GM23338 (cell line): ENCODE results near the gene YWHAB. TPM values are rescaled to one million over a fixed set of nuclear protein-coding genes. Genes with fewer than 3 reads are reported as not detected.

Experiments used
- ATAC-seq: fragments of 200-7000 bp; cut with Tn5 transposase; 3 replicates; pipeline ENCODE4 v1.9.1; 2020
- DNase-seq: peaks from one replicate; pipeline ENCODE4 v3.0.0-alpha.2; 2015; ENCODE audit warnings: low spot score
- H2AFZ ChIP-seq: fragments of 200-600 bp; sonication (generic); 2 replicates; pipeline ENCODE4 v1.8.0; 2016; ENCODE audit warnings: antibody characterized with exemption, mild to moderate bottlenecking, moderate library complexity
- H3F3A ChIP-seq: fragments of 200-600 bp; sonication (generic); replicated peaks from 2 replicates; pipeline ENCODE4 v1.8.0; 2017; ENCODE audit warnings: antibody characterized with exemption, mixed run types, low read depth
- H3K27ac ChIP-seq: fragments of 200-600 bp; sonication (generic); 2 replicates; pipeline ENCODE4 v1.6.1; 2016; ENCODE audit warnings: low read depth
- H3K27me3 ChIP-seq: fragments of 200-600 bp; sonication (generic); 2 replicates; pipeline ENCODE4 v1.8.0; 2016; ENCODE audit warnings: mild to moderate bottlenecking, mixed run types, moderate library complexity; ENCODE audit not compliant: insufficient read depth
- H3K36me3 ChIP-seq: fragments of 200-600 bp; sonication (generic); 2 replicates; pipeline ENCODE4 v1.8.0; 2016; ENCODE audit warnings: mild to moderate bottlenecking; ENCODE audit not compliant: insufficient read depth
- H3K4me1 ChIP-seq: fragments of 200-600 bp; sonication (generic); 2 replicates; pipeline ENCODE4 v1.8.0; 2016; ENCODE audit warnings: mild to moderate bottlenecking, moderate library complexity; ENCODE audit not compliant: insufficient read depth
- H3K4me2 ChIP-seq: fragments of 200-600 bp; sonication (generic); 2 replicates; pipeline ENCODE4 v1.7.1; 2017; ENCODE audit warnings: mixed run types
- H3K4me3 ChIP-seq: fragments of 200-600 bp; sonication (generic); 2 replicates; pipeline ENCODE4 v1.6.1; 2016; ENCODE audit warnings: mixed run types
- H3K79me2 ChIP-seq: fragments of 200-600 bp; sonication (generic); replicated peaks from 2 replicates; pipeline ENCODE4 v1.8.0; 2017; ENCODE audit warnings: mild to moderate bottlenecking; ENCODE audit not compliant: insufficient read depth
- H3K9me2 ChIP-seq: fragments of 200-600 bp; sonication (generic); 2 replicates; pipeline ENCODE4 v1.8.0; 2017; ENCODE audit not compliant: insufficient read depth
- H4K20me1 ChIP-seq: fragments of 200-600 bp; sonication (generic); replicated peaks from 2 replicates; pipeline ENCODE4 v1.8.0; 2017; ENCODE audit warnings: mild to moderate bottlenecking; ENCODE audit not compliant: insufficient read depth
- H3K27ac Mint-ChIP-seq: 2 replicates; pipeline ENCODE4 v1.8.0; 2020; ENCODE audit warnings: inconsistent platforms, mild to moderate bottlenecking, moderate library complexity, mixed read lengths
- H3K27me3 Mint-ChIP-seq: 3 replicates; pipeline ENCODE4 v1.8.0; 2022; ENCODE audit warnings: low read depth, mild to moderate bottlenecking, moderate library complexity, mixed read lengths, inconsistent platforms; ENCODE audit not compliant: insufficient read depth, poor library complexity
- H3K36me3 Mint-ChIP-seq: 3 replicates; pipeline ENCODE4 v1.8.0; 2021; ENCODE audit warnings: low read depth, mild to moderate bottlenecking, inconsistent platforms, moderate library complexity, mixed read lengths
- H3K4me1 Mint-ChIP-seq: 3 replicates; pipeline ENCODE4 v1.8.0; 2020; ENCODE audit warnings: mild to moderate bottlenecking, inconsistent platforms, mixed read lengths
- H3K4me3 Mint-ChIP-seq: 3 replicates; pipeline ENCODE4 v1.8.0; 2021; ENCODE audit warnings: moderate library complexity, mild to moderate bottlenecking, inconsistent platforms, mixed read lengths
- H3K9me3 Mint-ChIP-seq: 3 replicates; pipeline ENCODE4 v1.8.0; 2020; ENCODE audit warnings: moderate library complexity, mild to moderate bottlenecking, inconsistent platforms, mixed read lengths
- CTCF ChIP-seq, 2 experiments: fragments of 200-600 bp in 1 of 2; sonication (generic) in 1 of 2; conservative IDR thresholded peaks; 2 replicates each; pipeline versions ENCODE4 v1.5.1 to v1.6.1; 2016 to 2017; ENCODE audit warnings: antibody characterized with exemption in 2 of 2, low read depth in 2 of 2, mild to moderate bottlenecking in 2 of 2, moderate library complexity in 1 of 2
- EZH2 ChIP-seq: fragments of 200-600 bp; sonication (generic); IDR thresholded peaks from one replicate; pipeline ENCODE4 v1.8.0; 2017; ENCODE audit warnings: antibody characterized with exemption, mild to moderate bottlenecking, low read depth; ENCODE audit not compliant: unreplicated experiment
- EZH2phosphoT487 ChIP-seq: fragments of 200-600 bp; sonication (generic); IDR thresholded peaks from one replicate; pipeline ENCODE4 v1.8.1; 2018; ENCODE audit warnings: antibody characterized with exemption; ENCODE audit not compliant: unreplicated experiment
- JUNB ChIP-seq: IDR thresholded peaks from one replicate; pipeline ENCODE4 v1.6.1; 2016; ENCODE audit warnings: antibody characterized with exemption; ENCODE audit not compliant: unreplicated experiment
- NANOG ChIP-seq: IDR thresholded peaks from 2 replicates; pipeline ENCODE4 v1.6.1; 2016; ENCODE audit warnings: antibody characterized with exemption, borderline replicate concordance
- POLR2AphosphoS5 ChIP-seq: IDR thresholded peaks from 2 replicates; pipeline ENCODE4 v1.6.1; 2016; ENCODE audit warnings: antibody characterized with exemption, low read depth
- REST ChIP-seq: IDR thresholded peaks from one replicate; pipeline ENCODE4 v1.6.1; 2018; ENCODE audit warnings: antibody characterized with exemption; ENCODE audit not compliant: unreplicated experiment
- STAT1 ChIP-seq: IDR thresholded peaks from one replicate; pipeline ENCODE4 v1.6.1; 2016; ENCODE audit warnings: antibody characterized with exemption; ENCODE audit not compliant: unreplicated experiment
- ZNF114 ChIP-seq: fragments of 250-450 bp; sonication (Bioruptor Pico); IDR thresholded peaks from 2 replicates; pipeline ENCODE4 v1.5.0; 2020; ENCODE audit warnings: mild to moderate bottlenecking, moderate library complexity
- ZNF331 ChIP-seq: fragments of 250-450 bp; sonication (Bioruptor Pico); IDR thresholded peaks from 2 replicates; pipeline ENCODE4 v1.5.0; 2020; ENCODE audit warnings: low read depth, mild to moderate bottlenecking, moderate library complexity
- polyA plus RNA-seq: library from polyadenylated mRNA; unstranded; fragments of >200 nt; fragmentation: Nextera tagmentation; extraction: Ambion mirVana; gene quantifications from 2 replicates; pipeline ENCODE4 v1.2.1, GENCODE V29; 2016
- total RNA-seq: library from RNA; depleted of rRNA; stranded (reverse); fragments of >200 nt; shearing (Covaris generic); gene quantifications from 2 replicates; pipeline ENCODE4 v1.2.3, GENCODE V29; 2014
- TF ChIP-seq, protein P1 (sequence below): fragments of 250-450 bp; sonication (Bioruptor Pico); IDR thresholded peaks from 2 replicates; pipeline ENCODE4 v1.5.0; 2020; ENCODE audit warnings: mild to moderate bottlenecking, moderate library complexity

The YWHAB gene
- total and polyA plus RNA-seq, 2 experiments from 2014 or later: 121 to 519 TPM

GRCh38 chr20:44856856-44857448 is 28.6 kb upstream of the YWHAB start (continued):
- TF ChIP-seq REST (no peak), POLR2AphosphoS5 (no peak), STAT1 (no peak), ZNF331 (no peak), CTCF (conservative IDR thresholded peaks at IDR 0.05; ENCODE audit: low read depth in 2 of 2) (no peak), EZH2phosphoT487 (no peak), JUNB (no peak), ZNF114 (CRISPR knock-in tag) (no peak)

DNA sequence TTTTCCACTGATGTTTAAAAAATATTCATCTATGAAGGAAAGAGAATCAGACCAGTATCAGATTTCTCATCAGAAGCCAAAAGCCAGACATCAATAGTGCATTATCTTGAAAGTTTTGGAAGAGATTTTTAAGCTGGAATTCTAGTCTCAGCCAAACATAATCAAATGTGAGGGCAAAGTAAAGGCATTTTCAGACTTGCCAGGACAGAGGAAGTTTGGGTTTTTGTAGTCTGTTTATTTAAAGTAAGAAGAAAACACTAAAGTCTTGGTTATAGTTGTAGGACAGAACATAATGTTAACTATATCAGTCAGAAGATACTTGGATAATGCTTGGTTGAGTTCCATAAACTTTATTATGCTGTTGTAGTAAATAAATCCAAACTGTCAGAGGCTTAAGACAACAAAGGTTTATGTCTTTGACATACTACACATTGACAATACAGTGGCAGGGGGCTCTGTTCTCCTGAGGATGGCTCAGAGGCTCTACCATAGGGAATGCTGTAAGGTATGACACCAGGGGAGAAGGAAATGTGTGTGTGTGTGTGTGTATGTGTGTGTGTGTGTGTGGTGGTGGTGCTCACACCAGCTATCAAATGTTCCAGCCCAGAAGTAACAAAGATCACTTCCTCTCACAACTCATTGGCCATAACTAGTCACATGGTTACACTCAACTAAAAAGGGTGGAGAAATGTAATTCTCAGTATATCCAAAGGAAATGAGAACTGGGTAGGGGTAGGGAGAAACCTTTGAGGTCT is 26.7 kb upstream of the YWHAB start:
- no peak overlapping the region for H3K4me3 Mint-ChIP-seq
- no peaks in the 10 kb centered on the region for H3K9me2 ChIP-seq
- H3K27me3 Mint-ChIP-seq: no peaks in the 10 kb centered on the region
- H3K9me3 Mint-ChIP-seq: peaks cover 2% of the 10 kb centered on the region; the same call in 2 of the 3 replicates
- no peaks in the 10 kb centered on the region for H3K36me3 Mint-ChIP-seq
- H4K20me1 ChIP-seq: no peaks in the 10 kb centered on the region
- no peak overlapping the region for H2AFZ ChIP-seq
- peak; percentile 20 for DNase-seq
- peaks cover 7% of the 10 kb centered on the region for H3K4me1 Mint-ChIP-seq
- H3K4me3 ChIP-seq: no peak overlapping the region
- H3K27ac ChIP-seq: no peak overlapping the region
- H3K27me3 ChIP-seq: no peaks in the 10 kb centered on the region
- no peaks in the 10 kb centered on the region for H3K36me3 ChIP-seq
- H3K4me2 ChIP-seq: no peak overlapping the region
- H3K27ac Mint-ChIP-seq: no peak overlapping the region
- no peaks in the 10 kb centered on the region for H3F3A ChIP-seq
- no peaks in the 10 kb centered on the region for H3K4me1 ChIP-seq
- no peaks in the 10 kb centered on the region for H3K79me2 ChIP-seq
- ATAC-seq: no peak
- TF ChIP-seq NANOG (no peak), EZH2 (no peak)
- TF ChIP-seq, protein P1, sequence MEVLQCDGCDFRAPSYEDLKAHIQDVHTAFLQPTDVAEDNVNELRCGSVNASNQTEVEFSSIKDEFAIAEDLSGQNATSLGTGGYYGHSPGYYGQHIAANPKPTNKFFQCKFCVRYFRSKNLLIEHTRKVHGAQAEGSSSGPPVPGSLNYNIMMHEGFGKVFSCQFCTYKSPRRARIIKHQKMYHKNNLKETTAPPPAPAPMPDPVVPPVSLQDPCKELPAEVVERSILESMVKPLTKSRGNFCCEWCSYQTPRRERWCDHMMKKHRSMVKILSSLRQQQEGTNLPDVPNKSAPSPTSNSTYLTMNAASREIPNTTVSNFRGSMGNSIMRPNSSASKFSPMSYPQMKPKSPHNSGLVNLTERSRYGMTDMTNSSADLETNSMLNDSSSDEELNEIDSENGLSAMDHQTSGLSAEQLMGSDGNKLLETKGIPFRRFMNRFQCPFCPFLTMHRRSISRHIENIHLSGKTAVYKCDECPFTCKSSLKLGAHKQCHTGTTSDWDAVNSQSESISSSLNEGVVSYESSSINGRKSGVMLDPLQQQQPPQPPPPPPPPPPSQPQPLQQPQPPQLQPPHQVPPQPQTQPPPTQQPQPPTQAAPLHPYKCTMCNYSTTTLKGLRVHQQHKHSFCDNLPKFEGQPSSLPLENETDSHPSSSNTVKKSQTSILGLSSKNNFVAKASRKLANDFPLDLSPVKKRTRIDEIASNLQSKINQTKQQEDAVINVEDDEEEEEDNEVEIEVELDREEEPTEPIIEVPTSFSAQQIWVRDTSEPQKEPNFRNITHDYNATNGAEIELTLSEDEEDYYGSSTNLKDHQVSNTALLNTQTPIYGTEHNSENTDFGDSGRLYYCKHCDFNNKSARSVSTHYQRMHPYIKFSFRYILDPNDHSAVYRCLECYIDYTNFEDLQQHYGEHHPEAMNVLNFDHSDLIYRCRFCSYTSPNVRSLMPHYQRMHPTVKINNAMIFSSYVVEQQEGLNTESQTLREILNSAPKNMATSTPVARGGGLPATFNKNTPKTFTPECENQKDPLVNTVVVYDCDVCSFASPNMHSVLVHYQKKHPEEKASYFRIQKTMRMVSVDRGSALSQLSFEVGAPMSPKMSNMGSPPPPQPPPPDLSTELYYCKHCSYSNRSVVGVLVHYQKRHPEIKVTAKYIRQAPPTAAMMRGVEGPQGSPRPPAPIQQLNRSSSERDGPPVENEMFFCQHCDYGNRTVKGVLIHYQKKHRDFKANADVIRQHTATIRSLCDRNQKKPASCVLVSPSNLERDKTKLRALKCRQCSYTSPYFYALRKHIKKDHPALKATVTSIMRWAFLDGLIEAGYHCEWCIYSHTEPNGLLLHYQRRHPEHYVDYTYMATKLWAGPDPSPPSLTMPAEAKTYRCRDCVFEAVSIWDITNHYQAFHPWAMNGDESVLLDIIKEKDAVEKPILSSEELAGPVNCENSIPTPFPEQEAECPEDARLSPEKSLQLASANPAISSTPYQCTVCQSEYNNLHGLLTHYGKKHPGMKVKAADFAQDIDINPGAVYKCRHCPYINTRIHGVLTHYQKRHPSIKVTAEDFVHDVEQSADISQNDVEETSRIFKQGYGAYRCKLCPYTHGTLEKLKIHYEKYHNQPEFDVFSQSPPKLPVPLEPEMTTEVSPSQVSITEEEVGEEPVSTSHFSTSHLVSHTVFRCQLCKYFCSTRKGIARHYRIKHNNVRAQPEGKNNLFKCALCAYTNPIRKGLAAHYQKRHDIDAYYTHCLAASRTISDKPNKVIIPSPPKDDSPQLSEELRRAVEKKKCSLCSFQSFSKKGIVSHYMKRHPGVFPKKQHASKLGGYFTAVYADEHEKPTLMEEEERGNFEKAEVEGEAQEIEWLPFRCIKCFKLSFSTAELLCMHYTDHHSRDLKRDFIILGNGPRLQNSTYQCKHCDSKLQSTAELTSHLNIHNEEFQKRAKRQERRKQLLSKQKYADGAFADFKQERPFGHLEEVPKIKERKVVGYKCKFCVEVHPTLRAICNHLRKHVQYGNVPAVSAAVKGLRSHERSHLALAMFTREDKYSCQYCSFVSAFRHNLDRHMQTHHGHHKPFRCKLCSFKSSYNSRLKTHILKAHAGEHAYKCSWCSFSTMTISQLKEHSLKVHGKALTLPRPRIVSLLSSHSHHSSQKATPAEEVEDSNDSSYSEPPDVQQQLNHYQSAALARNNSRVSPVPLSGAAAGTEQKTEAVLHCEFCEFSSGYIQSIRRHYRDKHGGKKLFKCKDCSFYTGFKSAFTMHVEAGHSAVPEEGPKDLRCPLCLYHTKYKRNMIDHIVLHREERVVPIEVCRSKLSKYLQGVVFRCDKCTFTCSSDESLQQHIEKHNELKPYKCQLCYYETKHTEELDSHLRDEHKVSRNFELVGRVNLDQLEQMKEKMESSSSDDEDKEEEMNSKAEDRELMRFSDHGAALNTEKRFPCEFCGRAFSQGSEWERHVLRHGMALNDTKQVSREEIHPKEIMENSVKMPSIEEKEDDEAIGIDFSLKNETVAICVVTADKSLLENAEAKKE (CRISPR knock-in tag): no peak
